Urinary bladder (tissue), 4 donors: ENCODE measurements around the gene WIPF1. TPM values are rescaled to one million over a fixed set of nuclear protein-coding genes. Genes with fewer than 3 reads are reported as not detected.

Experiments
- DNase-seq: peaks from one replicate; pipeline ENCODE4 v3.0.0-alpha.2; 2015; ENCODE audit errors: extremely low spot score
- H3K27ac ChIP-seq: one replicate; pipeline ENCODE4 v1.5.1; 2013; ENCODE audit warnings: low read depth, mild to moderate bottlenecking, moderate library complexity
- H3K36me3 ChIP-seq: one replicate; pipeline ENCODE4 v1.6.1; 2013; ENCODE audit warnings: mild to moderate bottlenecking, moderate library complexity; ENCODE audit not compliant: insufficient read depth
- H3K4me1 ChIP-seq: one replicate; pipeline ENCODE4 v1.6.1; 2013; ENCODE audit warnings: mild to moderate bottlenecking, moderate library complexity; ENCODE audit not compliant: insufficient read depth
- H3K4me3 ChIP-seq: one replicate; pipeline ENCODE4 v1.5.1; 2013; ENCODE audit warnings: low read depth, low read length
- WGBS: extraction: QIAGEN DNeasy Blood & Tissue Kit; methylation state at CpG from one replicate; pipeline ENCODE4 v1.1.7; 2013; 5-methylcytosine and 5-hydroxymethylcytosine counted together
- polyA plus RNA-seq: library from polyadenylated mRNA; stranded (reverse); fragments of 200-250 nt; gene quantifications from one replicate; pipeline ENCODE4 v1.2.3, GENCODE V29; 2013
- small RNA-seq: library from RNA; depleted of rRNA; stranded (forward); fragments of <200 nt; gene quantifications from one replicate; pipeline ENCODE3, GENCODE V24; 2014
- total RNA-seq: library from RNA; depleted of rRNA; stranded (reverse); fragments of >200 nt; gene quantifications from one replicate; pipeline ENCODE4 v1.2.3, GENCODE V29; 2014
- donor health status: healthy with polysubstance abuse.
- donor health status: healthy.

Gene WIPF1
- total and polyA plus RNA-seq, 2 donors, result 43.1 to 45.0 TPM

DNA sequence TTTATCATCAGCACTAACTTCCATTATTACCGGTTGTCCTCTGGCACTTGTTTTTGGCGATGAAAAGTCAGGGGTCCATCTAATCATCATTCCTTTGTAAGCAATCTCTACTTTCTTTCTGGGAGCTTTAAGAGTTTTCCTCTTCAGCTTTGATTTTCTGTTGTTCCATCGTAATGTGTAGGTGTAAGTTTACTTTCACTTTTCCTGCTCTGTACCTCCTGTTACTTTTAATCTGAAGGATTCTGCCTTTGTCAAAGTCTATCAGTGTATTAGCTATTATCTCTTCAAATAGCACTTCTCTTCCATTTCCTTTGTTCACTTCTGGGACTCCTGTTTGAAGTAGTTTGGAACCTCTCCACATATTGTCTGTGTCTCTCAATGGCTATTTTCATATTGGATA, 85.3 kb downstream of the WIPF1 start:
- Histone ChIP-seq H3K36me3 (no peaks in the 10 kb centered on the region), H3K4me3 (no peak overlapping the region), H3K4me1 (no peaks in the 10 kb centered on the region), H3K27ac (no peak overlapping the region)
- 89% methylated on average over 3 of the region's 3 CpGs for WGBS
- no peak for DNase-seq

DNA sequence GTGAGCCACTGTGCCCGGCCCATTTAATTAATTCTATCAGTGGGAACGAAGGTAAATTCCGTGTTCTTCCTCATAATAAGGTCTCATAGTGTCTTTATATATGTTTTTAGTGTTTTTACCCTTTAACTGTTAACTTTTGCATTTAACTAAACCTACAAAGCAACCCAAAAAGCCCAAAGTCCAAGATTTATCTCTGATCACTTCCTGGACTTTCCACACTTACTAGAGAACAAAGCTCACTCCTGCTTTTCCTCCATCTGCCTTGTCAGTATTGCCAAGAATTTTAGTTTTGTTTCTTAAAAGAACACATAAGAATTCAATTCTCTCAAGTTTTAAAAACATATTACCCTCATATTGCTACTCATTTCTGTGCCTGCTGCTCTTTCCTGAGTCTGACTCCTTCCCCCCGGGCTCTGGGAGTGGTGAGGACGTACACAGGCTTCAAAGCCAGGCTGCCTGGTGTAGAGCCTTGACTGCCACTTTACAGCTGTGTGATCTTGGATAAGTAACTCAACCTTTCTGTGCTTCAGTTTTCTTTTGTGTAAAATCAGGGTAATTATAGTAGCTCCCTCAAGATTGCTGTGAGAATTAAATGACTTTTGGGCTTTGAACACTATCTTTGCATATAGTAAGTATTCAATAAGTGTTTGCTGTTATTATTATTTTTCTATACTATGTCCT, 85.9 kb downstream of the WIPF1 start:
- no peaks in the 10 kb centered on the region for H3K36me3 ChIP-seq
- no peak overlapping the region for H3K27ac ChIP-seq
- no peak for DNase-seq
- H3K4me1 ChIP-seq, result no peaks in the 10 kb centered on the region
- H3K4me3 ChIP-seq, result no peak overlapping the region
- 53% methylated on average over 5 of the region's 5 CpGs for WGBS

DNA sequence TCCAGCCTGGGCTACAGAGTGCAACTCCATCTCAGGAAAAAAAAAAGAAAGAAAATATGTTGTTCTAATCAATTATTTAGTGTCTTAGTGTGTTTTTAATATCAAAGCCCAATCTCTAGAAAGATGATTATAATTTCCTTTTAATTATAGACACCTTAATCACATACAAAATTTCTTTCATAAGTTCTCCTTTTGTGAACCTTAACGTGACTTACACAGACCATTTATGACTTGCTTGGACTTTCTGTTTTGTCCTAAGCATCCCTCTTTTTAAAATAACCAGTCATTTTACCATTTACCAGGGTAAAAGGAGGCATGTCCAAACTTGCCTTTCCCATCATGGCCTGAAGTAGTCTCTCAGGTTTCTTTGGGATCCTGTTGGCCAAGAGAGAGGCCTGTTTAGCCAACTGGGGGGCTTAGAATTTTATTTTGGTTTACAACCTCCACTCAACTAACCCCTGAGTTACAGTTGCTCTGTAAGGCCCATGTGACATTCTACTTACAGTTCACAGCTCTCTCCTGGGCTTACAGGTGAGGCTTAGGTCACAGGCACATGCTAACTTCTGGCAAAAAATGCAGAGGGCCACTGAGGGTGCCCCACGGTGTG, 86.9 kb downstream of the WIPF1 start:
- Histone ChIP-seq H3K36me3 (no peaks in the 10 kb centered on the region), H3K4me3 (no peak overlapping the region), H3K4me1 (no peaks in the 10 kb centered on the region), H3K27ac (no peak overlapping the region)
- 44% methylated on average over 2 of the region's 2 CpGs for WGBS
- no peak for DNase-seq

Small RNAs within 50 kb of the gene (small RNA-seq; reads per million reads assigned to genes)
- not detected for gene RNU6-5P

Other genes starting within 250 kb of the WIPF1 start
- gene SCRN3, start 202.1 kb downstream of the WIPF1 start, total RNA-seq, result 46.8 TPM
- 20.8 TPM for gene SCRN3, start 202.1 kb downstream of the WIPF1 start, polyA plus RNA-seq
- gene GPR155, start 110.8 kb downstream of the WIPF1 start, total RNA-seq, result 17.3 TPM
- gene GPR155, start 110.8 kb downstream of the WIPF1 start, polyA plus RNA-seq, result 7.3 TPM
- gene CHRNA1, start 166.7 kb upstream of the WIPF1 start, total RNA-seq, result 6.3 TPM
- not detected for gene CHRNA1, start 166.7 kb upstream of the WIPF1 start, polyA plus RNA-seq